Pons (tissue), 1 donor: ENCODE data around the gene RPTN.
A peak's percentile ranks its signal among the peaks of the same experiment; 100 is the strongest.

Experiments
- DNase-seq: peaks from one replicate; pipeline ENCODE4 v3.0.0-alpha.2; 2016; ENCODE audit warnings: low spot score

RPTN gene, protein sequence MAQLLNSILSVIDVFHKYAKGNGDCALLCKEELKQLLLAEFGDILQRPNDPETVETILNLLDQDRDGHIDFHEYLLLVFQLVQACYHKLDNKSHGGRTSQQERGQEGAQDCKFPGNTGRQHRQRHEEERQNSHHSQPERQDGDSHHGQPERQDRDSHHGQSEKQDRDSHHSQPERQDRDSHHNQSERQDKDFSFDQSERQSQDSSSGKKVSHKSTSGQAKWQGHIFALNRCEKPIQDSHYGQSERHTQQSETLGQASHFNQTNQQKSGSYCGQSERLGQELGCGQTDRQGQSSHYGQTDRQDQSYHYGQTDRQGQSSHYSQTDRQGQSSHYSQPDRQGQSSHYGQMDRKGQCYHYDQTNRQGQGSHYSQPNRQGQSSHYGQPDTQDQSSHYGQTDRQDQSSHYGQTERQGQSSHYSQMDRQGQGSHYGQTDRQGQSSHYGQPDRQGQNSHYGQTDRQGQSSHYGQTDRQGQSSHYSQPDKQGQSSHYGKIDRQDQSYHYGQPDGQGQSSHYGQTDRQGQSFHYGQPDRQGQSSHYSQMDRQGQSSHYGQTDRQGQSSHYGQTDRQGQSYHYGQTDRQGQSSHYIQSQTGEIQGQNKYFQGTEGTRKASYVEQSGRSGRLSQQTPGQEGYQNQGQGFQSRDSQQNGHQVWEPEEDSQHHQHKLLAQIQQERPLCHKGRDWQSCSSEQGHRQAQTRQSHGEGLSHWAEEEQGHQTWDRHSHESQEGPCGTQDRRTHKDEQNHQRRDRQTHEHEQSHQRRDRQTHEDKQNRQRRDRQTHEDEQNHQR

GRCh38 chr1:152159144-152159543 lies at the start of gene RPTN:
RPTN (minus strand) TSS chr1:152159228; CDS start chr1:152157889, 1,339 bp downstream.
- no peak for DNase-seq

GRCh38 chr1:152198982-152199381 lies 40.0 kb upstream of the RPTN start:
- no peak for DNase-seq

DNA sequence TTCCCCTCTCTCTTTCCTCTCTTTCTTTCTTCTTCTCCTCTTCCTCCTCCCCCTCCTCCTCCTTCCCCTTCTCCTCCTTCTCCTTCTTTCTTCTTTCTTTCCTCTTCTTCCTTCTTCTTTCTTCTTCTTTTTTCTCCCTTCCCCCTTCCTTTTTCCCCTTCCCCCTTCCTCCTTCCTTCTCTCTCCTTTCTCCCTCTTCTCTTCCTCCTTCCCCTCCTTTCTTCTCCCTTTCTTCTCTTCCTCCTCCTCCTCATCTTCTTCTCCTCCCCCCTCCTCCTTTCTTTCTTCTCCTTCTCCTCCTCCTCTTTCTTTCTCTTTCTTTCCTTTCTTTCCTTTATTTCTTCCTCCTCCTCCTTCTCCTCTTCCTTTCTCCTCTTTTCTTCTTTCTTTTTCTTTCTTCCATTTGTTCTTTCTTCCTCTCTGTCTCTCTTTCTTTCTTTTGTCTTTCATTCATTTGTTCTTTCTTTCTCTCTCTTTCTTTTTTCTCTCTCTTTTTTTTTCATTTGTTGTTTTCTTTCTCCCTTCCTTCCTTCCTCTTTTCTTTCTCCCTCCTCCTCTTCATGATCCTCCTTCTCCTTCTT lies 38.4 kb upstream of the RPTN start:
- no peak for DNase-seq

- no peak for DNase-seq
Observed at GRCh38 chr1:152191711-152192110, 32.7 kb upstream of the RPTN start.

GRCh38 chr1:152191260-152191659 lies 32.2 kb upstream of the RPTN start:
- DNase-seq = no peak

DNA sequence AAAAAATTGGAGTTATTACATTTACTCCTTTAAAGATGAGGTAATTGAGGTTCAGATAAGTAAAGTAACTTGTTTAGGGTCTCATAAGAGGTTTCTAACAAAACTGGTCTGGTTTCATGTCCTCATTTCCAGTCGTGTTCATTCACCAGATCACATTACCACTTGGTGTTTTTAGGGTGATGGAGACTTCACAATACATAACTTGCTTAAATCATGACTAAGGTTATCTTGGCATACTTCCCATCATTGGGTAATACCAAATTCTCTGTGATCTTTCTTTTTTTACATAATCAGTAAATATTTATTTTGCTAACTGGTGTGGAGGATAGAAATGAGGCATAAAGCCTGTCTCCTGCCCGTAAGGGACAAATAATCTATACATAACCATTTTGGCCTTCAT lies 31.6 kb upstream of the RPTN start:
- DNase-seq = no peak

GRCh38 chr1:152189657-152190442 lies 30.8 kb upstream of the RPTN start:
- peak; percentile 82 for DNase-seq

GRCh38 chr1:152188673-152189591 lies 29.9 kb upstream of the RPTN start:
- DNase-seq = peak; percentile 63

GRCh38 chr1:152186556-152187285 lies 27.7 kb upstream of the RPTN start:
- DNase-seq = no peak

GRCh38 chr1:152185544-152186391 lies 26.7 kb upstream of the RPTN start:
- DNase-seq = peak; percentile 57

DNA sequence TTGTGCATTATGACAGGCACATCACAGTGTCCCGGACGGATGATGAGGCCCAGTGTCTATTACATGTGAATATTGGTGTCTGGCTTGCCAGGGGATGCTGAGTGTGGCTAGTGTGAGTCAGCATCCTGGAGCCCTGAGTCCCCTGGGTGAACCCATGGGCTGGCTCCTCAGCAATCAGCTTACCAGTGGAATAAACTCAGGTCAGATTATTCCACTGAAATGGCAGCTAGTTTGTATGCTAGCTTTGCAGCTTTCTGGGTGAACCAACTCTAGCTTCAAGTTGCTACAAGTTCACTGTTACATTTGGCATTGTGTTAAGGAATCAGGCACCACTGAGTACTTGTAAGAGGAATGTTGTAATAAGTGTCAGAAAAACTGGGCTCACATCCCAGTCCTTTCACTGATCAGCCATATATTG lies 23.9 kb upstream of the RPTN start:
- no peak for DNase-seq

GRCh38 chr1:152182431-152182830 lies 23.4 kb upstream of the RPTN start:
- peak; percentile 59 for DNase-seq

GRCh38 chr1:152179566-152179965 lies 20.5 kb upstream of the RPTN start:
- no peak for DNase-seq

- no peak for DNase-seq
Observed at GRCh38 chr1:152170287-152170905, 11.4 kb upstream of the RPTN start.

GRCh38 chr1:152169366-152170025 lies 10.5 kb upstream of the RPTN start:
- DNase-seq = no peak

DNA sequence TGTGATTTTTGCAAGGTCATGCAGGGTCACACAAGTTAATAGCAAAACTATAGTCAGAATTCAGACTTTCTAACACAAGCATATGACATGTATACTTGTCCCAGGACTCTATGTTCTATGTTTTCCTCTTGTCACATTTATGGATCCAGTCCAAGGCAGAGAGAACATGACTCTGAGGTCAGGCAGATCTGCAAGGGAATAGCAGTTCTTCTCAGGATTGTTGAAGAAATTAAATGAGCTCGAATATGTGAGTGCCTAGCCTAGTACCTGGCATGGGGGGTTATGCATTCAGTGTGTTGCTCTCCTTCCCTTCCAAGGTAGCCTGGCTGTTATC lies 9.5 kb upstream of the RPTN start:
- no peak for DNase-seq

- no peak for DNase-seq
Observed at GRCh38 chr1:152167835-152168534, 9.0 kb upstream of the RPTN start.

- DNase-seq = no peak
Observed at GRCh38 chr1:152166966-152167365, 7.9 kb upstream of the RPTN start.
